H1 (cell line): ENCODE data around the gene TDO2. TPM values are rescaled to one million over a fixed set of nuclear protein-coding genes. Genes with fewer than 3 reads are reported as not detected.

ENCODE experiments used
- HDAC2 ChIP-seq, 2 experiments: fragments of 300-600 bp in 1 of 2; sonication (generic) in 1 of 2; IDR thresholded peaks; 2 replicates each; pipeline ENCODE4 v1.6.1; 2011 to 2012; ENCODE audit warnings: low read depth in 2 of 2, low read length in 2 of 2, mild to moderate bottlenecking in 2 of 2, moderate library complexity in 2 of 2, borderline replicate concordance in 1 of 2, inconsistent platforms in 1 of 2
- MAFK ChIP-seq: IDR thresholded peaks from 2 replicates; pipeline ENCODE4 v1.6.1; 2012; ENCODE audit warnings: low read depth, mild to moderate bottlenecking, improper control_type of control experiment, low read length
- polyA plus RNA-seq, 7 experiments: library from polyadenylated mRNA; depleted of rRNA in 3 of 7; stranded (reverse) in 5 of 7; unstranded in 2 of 7; fragments of >200 nt in 5 of 7; fragments of 200-250 nt in 2 of 7; gene quantifications; 1 replicate in 5 of 7; 2 replicates in 1 of 7; 4 replicates in 1 of 7; pipeline versions ENCODE4 v1.2.1 to v1.2.3, GENCODE V29; 2011 to 2013; ENCODE audit warnings: missing spikeins in 2 of 7, mixed read lengths in 2 of 7
- total RNA-seq: library from RNA; stranded (reverse); fragmentation: NEBNext Ultra II Directional; extraction: Animal tissue kit (Norgen Biotek cat#: 25700); gene quantifications from 2 replicates; pipeline ENCODE4 v1.2.1, GENCODE V29; 2021

Gene TDO2
- total and polyA plus RNA-seq, 2 of the 8 experiments (the other 6 are each of a cell fraction or from before 2014, with no cell fraction given) = 0.03 TPM; not detected in 1

DNA sequence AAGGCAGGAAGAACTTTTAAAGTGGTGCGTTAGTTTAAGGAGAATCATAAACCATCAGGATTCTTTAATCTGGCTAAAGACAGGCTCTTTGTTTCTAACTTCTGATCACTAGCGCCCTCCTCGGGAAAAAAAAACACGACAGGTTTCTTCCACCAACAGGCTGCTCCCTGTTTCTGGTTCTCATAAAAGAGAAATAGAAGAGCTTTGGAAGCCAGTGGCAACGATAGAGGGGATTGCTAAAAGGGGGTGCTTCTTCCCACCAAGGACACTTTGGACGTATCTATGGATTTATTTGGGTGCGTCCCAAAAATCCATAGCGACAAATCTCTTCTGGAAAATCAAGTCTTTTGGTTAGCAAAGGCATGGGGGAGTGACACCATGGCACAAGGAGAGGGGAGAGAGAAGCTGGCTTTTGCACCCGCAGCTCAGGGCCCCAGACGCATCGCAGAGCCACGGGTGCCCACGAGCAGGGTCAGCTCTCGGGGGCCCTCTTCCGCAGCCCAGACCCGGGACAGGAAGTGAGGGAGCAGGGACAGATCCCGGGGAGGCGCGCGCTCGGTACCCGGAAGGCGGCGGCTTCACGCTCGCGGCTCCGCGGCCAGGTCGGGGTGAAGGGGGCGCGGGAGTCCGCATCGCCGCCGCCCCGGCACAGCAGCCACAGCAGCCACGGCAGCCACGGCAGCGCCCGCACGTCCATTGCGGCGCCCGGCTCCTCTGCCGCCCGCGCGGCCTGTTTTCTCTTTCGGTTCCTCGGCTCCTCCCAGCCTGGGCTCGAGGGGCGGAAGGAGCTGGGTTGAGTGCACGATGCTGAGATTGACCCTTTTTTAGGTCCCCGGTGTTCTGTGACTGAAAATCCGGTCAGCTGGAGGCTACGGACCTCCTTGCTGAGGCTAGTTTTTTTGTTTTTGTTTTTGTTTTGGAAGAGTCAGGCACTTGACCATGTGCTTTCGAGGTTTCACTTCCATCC lies 49.9 kb downstream of the TDO2 start, which contains the start of gene CTSO (continued):
- TF ChIP-seq HDAC2 (IDR thresholded peaks at IDR 0.05; ENCODE audit: borderline replicate concordance in 1 of 2, low read depth in 2 of 2, low read length in 2 of 2) (no peak), MAFK (no peak)
